ENCODE data around the gene CFAP100. TPM values are rescaled to one million over a fixed set of nuclear protein-coding genes. Genes with fewer than 3 reads are reported as not detected.

The CFAP100 gene
- total RNA-seq, 1 experiment from 2014 or later: not detected

- no TSS peak for BruUV-seq (replicated peaks)
- DNase-seq: no peak
- no peak overlapping the region for H3K4me3 Mint-ChIP-seq (ENCODE audit: low read depth, unreplicated experiment)
These were observed 28.7 kb downstream of the CFAP100 start for GRCh38 chr3:126423191-126424038.

GRCh38 chr3:126424039-126424717, 29.5 kb downstream of the CFAP100 start:
- no peak for TF ChIP-seq CTCF (IDR thresholded peaks at IDR 0.05; ENCODE audit: unreplicated experiment)
- intact Hi-C loops (cut with micrococcal nuclease; ENCODE audit: unreplicated experiment): no loop called here
- Mint-ChIP-seq H3K27me3 (ENCODE audit: unreplicated experiment) (no peaks in the 10 kb centered on the region), H3K4me3 (ENCODE audit: low read depth, unreplicated experiment) (no peak overlapping the region), H3K4me1 (ENCODE audit: low read depth, unreplicated experiment) (peaks cover 10% of the 10 kb centered on the region), H3K27ac (ENCODE audit: unreplicated experiment) (no peak overlapping the region), H3K9me3 (ENCODE audit: low read depth, unreplicated experiment) (peaks cover 4% of the 10 kb centered on the region), H3K36me3 (ENCODE audit: insufficient read depth, unreplicated experiment) (no peaks in the 10 kb centered on the region)
- CTCF ChIA-PET: interaction anchor here (1.3 kb wide), 1 partner anchor 15 kb away, joined by 3 read pairs; no protein-coding TSS in a partner anchor
- BruUV-seq (replicated peaks): no TSS peak
- DNase-seq: no peak

More at GRCh38 chr3:126423191-126424038, 28.7 kb downstream of the CFAP100 start:
- H3K9me3 Mint-ChIP-seq (ENCODE audit: low read depth, unreplicated experiment): peaks cover 4% of the 10 kb centered on the region
- H3K27ac Mint-ChIP-seq (ENCODE audit: unreplicated experiment): no peak overlapping the region
- no peaks in the 10 kb centered on the region for H3K27me3 Mint-ChIP-seq (ENCODE audit: unreplicated experiment)
- no peaks in the 10 kb centered on the region for H3K36me3 Mint-ChIP-seq (ENCODE audit: insufficient read depth, unreplicated experiment)
- intact Hi-C loops (cut with micrococcal nuclease; ENCODE audit: unreplicated experiment): no loop called here
- peaks cover 10% of the 10 kb centered on the region for H3K4me1 Mint-ChIP-seq (ENCODE audit: low read depth, unreplicated experiment)
- CTCF ChIA-PET: interaction anchor here (1.3 kb wide), 1 partner anchor 16 kb away, joined by 3 read pairs; no protein-coding TSS in a partner anchor
- no peak for TF ChIP-seq CTCF (IDR thresholded peaks at IDR 0.05; ENCODE audit: unreplicated experiment)

- intact Hi-C loops (cut with micrococcal nuclease; ENCODE audit: unreplicated experiment): no loop called here
- H3K27ac Mint-ChIP-seq (ENCODE audit: unreplicated experiment): no peak overlapping the region
- CTCF ChIA-PET: no interaction called here
- H3K4me3 Mint-ChIP-seq (ENCODE audit: low read depth, unreplicated experiment): no peak overlapping the region
- no peaks in the 10 kb centered on the region for H3K27me3 Mint-ChIP-seq (ENCODE audit: unreplicated experiment)
- H3K4me1 Mint-ChIP-seq (ENCODE audit: low read depth, unreplicated experiment): peaks cover 10% of the 10 kb centered on the region
- no TSS peak for BruUV-seq (replicated peaks)
- DNase-seq: no peak
- H3K36me3 Mint-ChIP-seq (ENCODE audit: insufficient read depth, unreplicated experiment): no peaks in the 10 kb centered on the region
- peaks cover 4% of the 10 kb centered on the region for H3K9me3 Mint-ChIP-seq (ENCODE audit: low read depth, unreplicated experiment)
- no peak for TF ChIP-seq CTCF (IDR thresholded peaks at IDR 0.05; ENCODE audit: unreplicated experiment)
These were observed 30.0 kb downstream of the CFAP100 start for GRCh38 chr3:126424751-126425150.

- no peak overlapping the region for H3K4me3 Mint-ChIP-seq (ENCODE audit: low read depth, unreplicated experiment)
- CTCF ChIA-PET: no interaction called here
- H3K4me1 Mint-ChIP-seq (ENCODE audit: low read depth, unreplicated experiment): no peaks in the 10 kb centered on the region
- no peak overlapping the region for H3K27ac Mint-ChIP-seq (ENCODE audit: unreplicated experiment)
- DNase-seq: no peak
- BruUV-seq (replicated peaks): no TSS peak
- H3K9me3 Mint-ChIP-seq (ENCODE audit: low read depth, unreplicated experiment): peaks cover 2% of the 10 kb centered on the region
- TF ChIP-seq CTCF (IDR thresholded peaks at IDR 0.05; ENCODE audit: unreplicated experiment): no peak
- intact Hi-C loops (cut with micrococcal nuclease; ENCODE audit: unreplicated experiment): no loop called here
- peaks cover 6% of the 10 kb centered on the region for H3K36me3 Mint-ChIP-seq (ENCODE audit: insufficient read depth, unreplicated experiment)
- no peaks in the 10 kb centered on the region for H3K27me3 Mint-ChIP-seq (ENCODE audit: unreplicated experiment)
These were observed 36.4 kb downstream of the CFAP100 start for GRCh38 chr3:126431103-126431534.

Data from Calu3 (cell line).